Keratinocyte (primary cell): ENCODE data around the gene ELOVL5. TPM values are rescaled to one million over a fixed set of nuclear protein-coding genes. Genes with fewer than 3 reads are reported as not detected.

Experiments used
- DNase-seq: peaks from one replicate; pipeline ENCODE4 v3.0.0-alpha.2; 2011; ENCODE audit warnings: low read depth, missing footprints, low spot score
- FAIRE-seq: peaks from 2 replicates; lab custom pipeline; 2011; peaks lifted over from hg19 to GRCh38; lab: Jason Lieb, UNC
- H2AFZ ChIP-seq: 2 replicates; pipeline ENCODE4 v1.6.0; 2012; ENCODE audit warnings: low read length, control low read depth, inconsistent platforms; ENCODE audit not compliant: control insufficient read depth
- H3K27ac ChIP-seq: 2 replicates; pipeline ENCODE4 v1.5.1; 2011; ENCODE audit warnings: low read length; ENCODE audit not compliant: control insufficient read depth, insufficient read depth
- H3K27me3 ChIP-seq: 3 replicates; pipeline ENCODE4 v1.6.0; 2011; ENCODE audit warnings: low read length; ENCODE audit not compliant: control insufficient read depth, insufficient read depth; ENCODE audit errors: extremely low read depth
- H3K36me3 ChIP-seq, 2 experiments: 2 replicates in 1 of 2; 3 replicates in 1 of 2; pipeline ENCODE4 v1.5.1; 2011; ENCODE audit warnings: low read length in 2 of 2, mild to moderate bottlenecking in 1 of 2; ENCODE audit not compliant: control insufficient read depth in 2 of 2, insufficient read depth in 2 of 2; ENCODE audit errors: extremely low read depth in 1 of 2
- H3K4me1 ChIP-seq: 3 replicates; pipeline ENCODE4 v1.5.1; 2011; ENCODE audit warnings: low read length; ENCODE audit not compliant: control insufficient read depth, insufficient read depth; ENCODE audit errors: extremely low read depth
- H3K4me2 ChIP-seq: 3 replicates; pipeline ENCODE4 v1.6.0; 2011; ENCODE audit warnings: low read depth, low read length; ENCODE audit not compliant: control insufficient read depth, insufficient read depth; ENCODE audit errors: extremely low read depth
- H3K4me3 ChIP-seq, 3 experiments: fragments of 200-600 bp in 1 of 3; sonication (generic) in 1 of 3; 2 replicates in 2 of 3; 3 replicates in 1 of 3; pipeline ENCODE4 v1.5.1; 2011 to 2016; ENCODE audit warnings: low read length in 3 of 3, mild to moderate bottlenecking in 3 of 3, control low read depth in 2 of 3, inconsistent platforms in 1 of 3, low read depth in 1 of 3, mixed read lengths in 1 of 3, mixed run types in 1 of 3, moderate library complexity in 1 of 3; ENCODE audit not compliant: control insufficient read depth in 2 of 3, insufficient read depth in 2 of 3; ENCODE audit errors: extremely low read depth in 1 of 3
- H3K79me2 ChIP-seq: 2 replicates; pipeline ENCODE4 v1.6.0; 2012; ENCODE audit warnings: low read length; ENCODE audit not compliant: control insufficient read depth, insufficient read depth
- H3K9ac ChIP-seq: 3 replicates; pipeline ENCODE4 v1.6.0; 2011; ENCODE audit warnings: low read length; ENCODE audit not compliant: control insufficient read depth, insufficient read depth; ENCODE audit errors: extremely low read depth
- H3K9me1 ChIP-seq: 3 replicates; pipeline ENCODE4 v1.6.0; 2011; ENCODE audit warnings: low read length; ENCODE audit not compliant: control insufficient read depth, insufficient read depth; ENCODE audit errors: extremely low read depth
- H3K9me3 ChIP-seq: 2 replicates; pipeline ENCODE4 v1.5.1; 2012; ENCODE audit warnings: low read depth, low read length; ENCODE audit not compliant: control insufficient read depth
- H4K20me1 ChIP-seq: 3 replicates; pipeline ENCODE4 v1.6.0; 2011; ENCODE audit warnings: low read length; ENCODE audit not compliant: control insufficient read depth, insufficient read depth; ENCODE audit errors: extremely low read depth
- CTCF ChIP-seq, 3 experiments: IDR thresholded peaks in 1 of 3; conservative IDR thresholded peaks in 1 of 3; optimal IDR thresholded peaks in 1 of 3; 2 replicates in 2 of 3; 3 replicates in 1 of 3; pipeline versions ENCODE3 to v1.5.1; 2011; ENCODE audit warnings: low read length in 3 of 3, mild to moderate bottlenecking in 3 of 3, moderate library complexity in 2 of 3, control low read depth in 1 of 3, inconsistent platforms in 1 of 3; ENCODE audit not compliant: insufficient read depth in 2 of 3; ENCODE audit errors: extremely low read depth in 1 of 3
- EZH2 ChIP-seq: IDR thresholded peaks from one replicate; pipeline ENCODE4 v1.6.1; 2012; ENCODE audit warnings: inconsistent platforms, mild to moderate bottlenecking, low read length, moderate library complexity
- dilution Hi-C: fragments of 300-500 bp; cut with MboI; formaldehyde crosslinking; loops from one replicate; pipeline ENCODE4 v1.7.0; 2020; ENCODE audit warnings: low sequenced_read_pairs; ENCODE audit not compliant: extremely low pct_ligation_motif_present
- polyA plus RNA-seq, 5 experiments: library from polyadenylated mRNA; depleted of rRNA in 3 of 5; stranded (reverse) in 3 of 5; stranded (forward) in 1 of 5; unstranded in 1 of 5; fragments of >200 nt; gene quantifications; 1 replicate in 1 of 5; 2 replicates in 3 of 5; 3 replicates in 1 of 5; pipeline versions ENCODE4 v1.2.1 to v1.2.3, GENCODE V29; 2011 to 2012; ENCODE audit warnings: missing spikeins in 2 of 5, low read depth in 1 of 5, low replicate concordance in 1 of 5

The ELOVL5 gene
- polyA plus RNA-seq, 1 donor (not counting 4 experiments of a cell fraction or from before 2014, with no cell fraction given): 66.7 TPM

- no peak overlapping the region for H2AFZ ChIP-seq
- no peak for FAIRE-seq
- DNase-seq: no peak
- H3K9me1 ChIP-seq: no peaks in the 10 kb centered on the region
- no peak overlapping the region for H3K9ac ChIP-seq
- dilution Hi-C loops: no loop called here
- H3K4me1 ChIP-seq: peaks cover 6% of the 10 kb centered on the region
- no peak overlapping the region for H3K27ac ChIP-seq
- H3K4me2 ChIP-seq: no peak overlapping the region
- no peak overlapping the region for H3K4me3 ChIP-seq
- no peaks in the 10 kb centered on the region for H4K20me1 ChIP-seq
- H3K36me3 ChIP-seq: no peaks in the 10 kb centered on the region
- H3K9me3 ChIP-seq: no peaks in the 10 kb centered on the region
- TF ChIP-seq CTCF (optimal IDR thresholded peaks at IDR 0.05 in 1 of 3, IDR thresholded peaks at IDR 0.05 in 1 of 3, conservative IDR thresholded peaks at IDR 0.05 in 1 of 3; ENCODE audit: extremely low read depth in 1 of 3, insufficient read depth in 2 of 3, low read length in 3 of 3) (no peak), EZH2 (no peak)
- no peaks in the 10 kb centered on the region for H3K79me2 ChIP-seq
- H3K27me3 ChIP-seq: no peaks in the 10 kb centered on the region
These were observed 97.6 kb downstream of the ELOVL5 start for GRCh38 chr6:53251033-53251672.

GRCh38 chr6:53250176-53251032, 98.3 kb downstream of the ELOVL5 start:
- DNase-seq (no peak), FAIRE-seq (no peak)
- H3K4me2 ChIP-seq: no peak overlapping the region
- no peak overlapping the region for H3K27ac ChIP-seq
- no peak overlapping the region for H3K9ac ChIP-seq
- H3K9me1 ChIP-seq: no peaks in the 10 kb centered on the region
- no peak for TF ChIP-seq EZH2
- no peak for TF ChIP-seq CTCF (optimal IDR thresholded peaks at IDR 0.05 in 1 of 3, IDR thresholded peaks at IDR 0.05 in 1 of 3, conservative IDR thresholded peaks at IDR 0.05 in 1 of 3; ENCODE audit: extremely low read depth in 1 of 3, insufficient read depth in 2 of 3, low read length in 3 of 3)
- peaks cover 6% of the 10 kb centered on the region for H3K4me1 ChIP-seq
- dilution Hi-C loops: no loop called here
- H3K9me3 ChIP-seq: no peaks in the 10 kb centered on the region
- no peaks in the 10 kb centered on the region for H3K79me2 ChIP-seq
- H2AFZ ChIP-seq: no peak overlapping the region
- no peak overlapping the region for H3K4me3 ChIP-seq
- H3K36me3 ChIP-seq: no peaks in the 10 kb centered on the region
- no peaks in the 10 kb centered on the region for H3K27me3 ChIP-seq
- no peaks in the 10 kb centered on the region for H4K20me1 ChIP-seq
